Activated CD4-positive, alpha-beta T cell treated with anti-CD3 and anti-CD28 coated beads, Interleukin-2, amount 50 U/mL, for 16 hours (primary cell): ENCODE measurements around the gene SUPT20HL1.
"Not testable (repeated sequence)": the region's sequence is repeated elsewhere in the genome, so short reads cannot be mapped to it uniquely, and the experiment has no call there.

Experiments
- DNase-seq: peaks from one replicate; pipeline ENCODE4 v3.0.0-alpha.2; 2020

SUPT20HL1 gene

GRCh38 chrX:24360272-24360671, at the start of gene SUPT20HL1:
TSS of gene SUPT20HL1 (plus strand) at chrX:24360639. CDS start at chrX:24362761, 2,122 bp downstream.
- no peak for DNase-seq

- DNase-seq = not testable (repeated sequence)
These were observed 49.5 kb upstream of the SUPT20HL1 start for GRCh38 chrX:24310916-24311315.

- not testable (repeated sequence) for DNase-seq
These were observed 48.8 kb upstream of the SUPT20HL1 start for GRCh38 chrX:24311507-24312248.

GRCh38 chrX:24312249-24312607, 48.2 kb upstream of the SUPT20HL1 start:
- DNase-seq = not testable (repeated sequence)

- no peak for DNase-seq
These were observed 46.3 kb upstream of the SUPT20HL1 start, which contains the start of gene SUPT20HL2 for GRCh38 chrX:24314019-24314635. TSS of gene SUPT20HL2 (minus strand) at chrX:24314069. CDS start at chrX:24313315, 754 bp downstream.

GRCh38 chrX:24316111-24316510, 44.3 kb upstream of the SUPT20HL1 start:
- no peak for DNase-seq

- DNase-seq = no peak
These were observed 42.9 kb upstream of the SUPT20HL1 start for GRCh38 chrX:24317567-24317966.

GRCh38 chrX:24321741-24322395, 38.6 kb upstream of the SUPT20HL1 start:
- DNase-seq = no peak

GRCh38 chrX:24325231-24325630, 35.2 kb upstream of the SUPT20HL1 start:
- DNase-seq = no peak

- DNase-seq = no peak
These were observed 27.6 kb upstream of the SUPT20HL1 start for GRCh38 chrX:24332878-24333277.

- no peak for DNase-seq
These were observed 27.1 kb upstream of the SUPT20HL1 start for GRCh38 chrX:24333371-24333770.

GRCh38 chrX:24334461-24334860, 26.0 kb upstream of the SUPT20HL1 start:
- DNase-seq = no peak

GRCh38 chrX:24335871-24336270, 24.6 kb upstream of the SUPT20HL1 start:
- DNase-seq = no peak

- DNase-seq = no peak
These were observed 20.5 kb upstream of the SUPT20HL1 start for GRCh38 chrX:24339911-24340310.

- no peak for DNase-seq
These were observed 19.9 kb upstream of the SUPT20HL1 start for GRCh38 chrX:24340501-24340900.

- no peak for DNase-seq
These were observed 18.6 kb upstream of the SUPT20HL1 start for GRCh38 chrX:24341795-24342194.

- peak; percentile 13 for DNase-seq
These were observed 16.7 kb upstream of the SUPT20HL1 start for GRCh38 chrX:24343719-24344118.

GRCh38 chrX:24347881-24348280, 12.6 kb upstream of the SUPT20HL1 start:
- no peak for DNase-seq

- no peak for DNase-seq
These were observed 10.2 kb upstream of the SUPT20HL1 start for GRCh38 chrX:24350217-24350616.

- no peak for DNase-seq
These were observed 5.3 kb upstream of the SUPT20HL1 start for GRCh38 chrX:24355095-24355494.

GRCh38 chrX:24357106-24357505, 3.3 kb upstream of the SUPT20HL1 start:
- DNase-seq = no peak

GRCh38 chrX:24362089-24362745, 1.8 kb downstream of the SUPT20HL1 start:
- not testable (repeated sequence) for DNase-seq

GRCh38 chrX:24363432-24364181, 3.2 kb downstream of the SUPT20HL1 start:
- DNase-seq = not testable (repeated sequence)
